SHP77 treated with DMSO at 0.1 percent for 48 hours (cell line): ENCODE data around the gene PRDM16.

Source experiments
- DNase-seq: peaks from one replicate; lab custom pipeline; 2025; lab: John Stamatoyannopoulos, UW

PRDM16 gene

GRCh38 chr1:3124246-3124645, 55.2 kb downstream of the PRDM16 start:
- no peak for DNase-seq

GRCh38 chr1:3125078-3125477, 56.1 kb downstream of the PRDM16 start:
- DNase-seq: no peak

DNA sequence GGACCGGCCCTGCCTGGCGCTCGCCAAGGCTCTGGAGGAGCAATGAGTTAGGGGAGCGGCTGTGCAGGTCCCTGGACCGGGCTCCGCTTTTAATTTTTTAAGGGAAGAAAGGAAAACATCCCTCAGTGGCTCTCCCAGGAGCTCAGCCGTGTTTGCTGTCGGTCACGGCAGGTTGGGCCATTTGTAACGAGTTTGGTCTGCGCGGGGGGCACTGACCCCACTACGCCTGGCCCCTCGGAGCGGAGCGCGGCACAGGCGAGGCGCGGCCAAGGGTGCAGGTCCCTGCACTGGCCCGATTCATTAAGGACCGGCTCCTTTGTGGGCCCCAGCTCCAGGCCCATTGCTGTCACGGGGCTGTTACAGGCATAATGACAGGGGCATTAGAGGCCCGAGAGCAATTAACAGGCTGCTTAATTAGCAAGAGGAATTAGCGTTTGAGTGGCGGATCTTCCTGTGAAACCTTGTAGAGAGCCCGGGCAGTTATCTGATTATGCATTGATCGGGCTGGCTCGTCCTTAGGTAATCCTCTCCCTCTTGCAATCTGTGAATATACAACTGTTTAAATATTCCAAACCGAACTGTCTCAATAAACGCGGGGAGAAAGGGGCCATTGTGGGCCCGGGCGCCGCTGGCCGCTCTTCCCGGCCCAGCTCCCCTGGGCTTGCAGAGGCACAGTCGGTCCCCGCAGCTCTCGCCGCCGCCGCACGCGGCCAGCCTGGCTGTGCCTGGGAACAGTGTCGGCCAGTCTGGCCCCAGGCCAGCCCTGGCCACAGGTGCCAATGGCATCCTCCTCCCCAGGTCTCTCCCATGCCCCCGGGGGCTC, 56.8 kb downstream of the PRDM16 start:
- DNase-seq: no peak

DNA sequence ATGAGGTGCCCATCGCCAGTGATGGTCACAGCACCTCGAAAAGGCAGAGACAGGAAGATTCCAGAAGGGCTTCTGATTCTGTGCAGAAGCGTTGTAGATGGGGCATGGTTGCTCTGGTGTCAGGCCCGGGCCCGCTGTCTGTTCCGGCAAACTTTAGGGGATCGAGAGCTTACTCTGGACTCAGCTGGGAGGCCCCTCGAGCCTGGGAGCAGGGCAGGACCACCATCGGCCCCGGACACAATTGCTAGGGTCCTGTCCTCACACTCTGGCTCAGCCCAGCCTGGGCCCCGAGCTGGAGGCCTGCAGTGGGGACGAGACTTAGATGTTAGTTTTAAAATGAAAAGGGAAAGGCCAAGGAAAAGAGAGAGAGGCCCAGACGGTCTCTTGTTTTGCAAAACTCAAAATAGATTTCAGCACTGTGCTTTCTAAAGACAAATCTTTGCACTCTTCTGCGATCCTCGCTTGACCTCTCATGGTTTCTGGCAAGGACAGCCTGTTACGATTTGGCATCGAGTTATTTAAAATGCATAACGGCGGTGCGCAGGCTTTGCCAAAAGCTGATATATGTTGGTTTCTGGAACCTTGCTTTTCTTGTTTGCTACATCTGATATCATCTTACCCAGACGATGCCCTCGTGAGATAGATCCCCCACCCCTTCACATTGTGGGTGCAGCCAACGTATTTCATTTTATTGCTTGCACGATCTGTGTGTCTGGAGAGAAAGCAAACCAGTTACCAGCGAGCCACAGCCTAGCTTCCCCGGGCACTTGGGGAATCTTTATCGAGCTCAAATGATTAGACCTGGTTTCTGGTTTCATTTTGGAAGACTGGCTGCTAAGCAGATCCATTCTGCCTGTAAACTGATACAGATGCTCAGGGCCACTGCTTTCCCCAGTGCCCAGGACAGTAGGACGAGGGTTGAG, 58.0 kb downstream of the PRDM16 start:
- no peak for DNase-seq

GRCh38 chr1:3127738-3128137, 58.7 kb downstream of the PRDM16 start:
- no peak for DNase-seq

- DNase-seq: no peak
Observed at GRCh38 chr1:3128431-3129132, 59.6 kb downstream of the PRDM16 start.

GRCh38 chr1:3129133-3129490, 60.1 kb downstream of the PRDM16 start:
- no peak for DNase-seq

DNA sequence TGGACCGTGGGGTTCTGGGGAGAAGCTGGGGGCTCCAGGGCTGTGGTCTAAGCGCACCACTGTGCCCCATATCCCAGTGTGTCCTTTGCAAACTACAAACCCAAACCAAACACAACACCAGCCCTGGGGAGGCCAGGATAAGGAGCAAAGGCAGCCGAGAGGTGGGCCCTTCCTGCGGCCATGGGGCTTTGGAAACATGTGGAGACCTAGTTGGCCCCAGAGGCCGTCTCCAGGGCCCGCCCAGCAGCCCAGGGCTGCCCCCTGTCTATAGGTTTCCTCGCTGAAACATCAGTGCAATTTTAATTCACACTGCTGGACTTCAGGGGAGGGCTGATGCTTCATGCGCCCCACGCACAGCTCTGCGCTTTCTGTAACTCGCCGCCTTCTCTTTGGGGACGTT, 61.3 kb downstream of the PRDM16 start:
- no peak for DNase-seq

DNA sequence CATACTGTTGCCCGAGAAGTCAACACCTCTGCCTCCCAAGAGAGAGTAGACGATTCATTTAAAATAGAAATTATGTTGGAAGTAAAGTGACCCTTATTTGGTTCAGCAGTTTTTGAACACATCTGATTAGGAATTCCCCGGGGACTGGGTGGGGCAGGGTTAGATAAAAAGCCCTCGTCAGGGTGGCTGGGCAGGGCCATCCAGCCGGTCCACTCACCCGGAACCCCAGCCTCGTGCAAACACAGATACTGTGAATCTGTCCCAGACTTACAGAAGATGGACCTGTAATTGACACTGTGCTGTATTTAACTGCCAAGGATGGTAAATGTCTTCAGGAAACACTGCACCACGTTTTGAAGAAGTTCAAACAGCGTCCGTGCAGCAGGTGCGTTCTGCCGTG, 63.7 kb downstream of the PRDM16 start:
- DNase-seq: no peak

DNA sequence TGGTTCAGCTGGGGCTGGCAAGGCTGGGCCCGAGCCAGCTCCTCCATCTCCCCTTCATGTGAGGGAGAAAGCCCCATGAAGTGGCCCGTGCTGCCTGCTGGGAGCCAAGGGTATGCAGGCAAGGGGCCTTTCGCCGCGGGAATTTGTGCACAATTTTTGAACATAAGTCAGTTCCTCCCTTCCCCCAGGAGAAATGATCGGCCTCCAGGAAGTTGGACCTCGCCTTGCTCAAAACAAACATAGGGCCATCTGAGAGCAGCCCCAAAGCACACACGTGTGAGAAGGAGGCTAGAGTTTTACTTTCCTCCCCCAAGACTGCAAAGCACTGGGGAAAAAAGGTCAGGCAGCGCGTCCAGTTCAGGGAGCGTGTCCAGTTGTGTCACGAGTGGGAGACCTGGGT, 64.7 kb downstream of the PRDM16 start:
- DNase-seq: no peak

- DNase-seq: no peak
Observed at GRCh38 chr1:3134381-3135072, 65.5 kb downstream of the PRDM16 start.

- DNase-seq: no peak
Observed at GRCh38 chr1:3135073-3135702, 66.2 kb downstream of the PRDM16 start.

DNA sequence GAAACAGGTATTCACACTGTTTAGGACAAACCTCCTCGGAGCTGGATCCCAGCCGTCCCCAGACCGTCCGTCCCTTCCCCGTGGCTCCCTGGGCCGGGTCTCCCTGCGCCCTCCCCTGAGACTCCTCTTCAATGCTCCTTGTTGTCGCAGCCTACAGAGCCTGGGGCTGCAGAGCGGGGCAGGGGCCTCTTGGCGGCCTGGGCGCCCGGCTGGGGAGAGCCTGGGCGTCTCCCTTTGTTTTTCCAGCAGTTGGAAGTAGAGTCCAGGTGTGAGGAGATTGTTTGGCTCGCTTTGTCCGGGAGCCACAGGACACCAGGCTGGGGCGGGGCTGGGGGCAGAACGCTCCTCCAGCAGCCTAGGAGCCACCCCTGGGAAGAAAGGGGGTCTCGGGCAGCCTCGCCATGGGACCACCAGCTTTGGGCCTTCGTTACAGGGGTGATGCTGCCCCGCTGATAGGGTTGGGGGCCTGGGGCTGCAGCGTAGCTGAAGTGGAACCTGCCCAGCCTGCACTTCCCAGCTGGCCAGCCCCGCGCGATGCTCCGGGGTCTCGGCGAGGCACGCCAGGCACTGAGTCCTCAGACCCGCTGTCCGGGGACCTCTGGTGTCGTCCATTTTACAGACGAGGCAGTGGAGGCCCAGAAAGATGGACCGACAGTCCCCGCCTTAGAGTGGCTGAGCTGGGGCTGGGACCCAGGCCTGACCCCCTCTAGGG, 66.9 kb downstream of the PRDM16 start:
- no peak for DNase-seq

- DNase-seq: no peak
Observed at GRCh38 chr1:3136532-3136931, 67.5 kb downstream of the PRDM16 start.

GRCh38 chr1:3137111-3138100, 68.4 kb downstream of the PRDM16 start:
- no peak for DNase-seq

DNA sequence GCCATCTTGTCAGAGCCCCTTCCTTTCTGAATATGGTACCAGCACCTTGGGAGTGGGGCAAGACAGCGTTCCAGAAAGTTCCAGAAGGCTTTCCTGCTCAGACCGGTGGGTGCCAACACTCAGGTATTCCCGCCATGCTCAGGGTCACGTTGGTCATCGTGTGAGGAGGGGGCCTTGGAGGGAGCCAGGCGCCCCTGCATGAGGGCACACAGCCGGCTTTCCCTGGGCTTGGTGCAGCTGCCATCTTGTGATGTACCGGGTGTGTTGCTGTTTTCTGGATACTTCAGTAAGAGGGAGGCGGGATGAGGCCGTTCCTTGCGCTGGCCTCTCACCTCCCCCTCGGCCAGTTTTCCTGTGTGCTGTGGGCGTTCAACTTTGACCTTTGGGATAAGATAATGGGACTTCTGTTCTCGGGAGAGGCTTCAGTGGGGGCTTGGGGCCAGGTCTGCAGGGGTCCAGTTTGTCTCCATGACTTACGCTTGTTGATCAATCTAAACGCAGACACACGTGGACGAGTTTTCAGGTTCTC, 69.7 kb downstream of the PRDM16 start:
- DNase-seq: no peak

DNA sequence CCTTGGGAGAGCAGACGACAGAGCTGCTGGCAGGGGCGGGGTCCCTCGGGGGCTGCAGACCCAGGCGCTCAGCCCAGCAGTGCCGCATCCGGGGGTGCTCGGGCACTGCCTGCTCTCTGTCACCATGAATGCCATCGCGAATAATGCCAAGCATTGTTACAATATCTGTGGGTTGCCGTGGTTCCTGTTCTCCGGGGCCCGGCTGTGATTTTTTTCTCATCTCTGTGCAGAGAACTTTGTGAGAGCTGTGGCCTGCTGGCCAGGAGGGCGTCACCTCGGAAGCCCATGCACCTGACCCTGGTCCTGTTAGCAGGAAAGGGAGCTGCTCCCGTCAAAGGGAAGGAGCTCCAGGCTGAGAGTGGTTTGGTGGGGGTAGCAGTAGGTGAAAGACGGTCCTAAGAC, 70.4 kb downstream of the PRDM16 start:
- no peak for DNase-seq

DNA sequence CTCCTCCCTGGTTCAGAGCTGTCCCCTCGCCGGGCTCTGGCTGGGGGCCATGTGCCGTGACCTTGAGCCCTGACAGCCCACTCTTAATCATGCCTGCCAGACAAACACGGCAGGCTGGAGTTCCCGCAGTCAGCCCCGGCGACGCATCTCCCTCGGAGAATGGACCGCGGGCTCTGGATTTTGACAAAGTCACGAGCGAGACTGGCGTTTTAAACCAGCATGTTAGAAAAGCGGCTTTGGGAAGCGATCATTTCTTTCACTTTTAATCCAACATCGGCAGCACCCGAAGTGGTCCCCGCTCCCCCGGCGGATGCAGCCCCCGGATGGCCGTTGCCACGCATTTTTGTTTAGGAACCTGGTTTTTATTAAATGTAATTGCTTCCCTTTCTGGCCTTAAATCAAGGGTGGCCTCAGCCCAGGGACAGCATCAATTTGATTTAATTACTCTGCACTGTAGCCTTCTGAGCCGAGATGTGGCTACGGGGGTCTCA, 70.9 kb downstream of the PRDM16 start:
- DNase-seq: no peak

- DNase-seq: no peak
Observed at GRCh38 chr1:3140437-3140836, 71.4 kb downstream of the PRDM16 start.
